Amniotic stem cell (primary cell): ENCODE data around the gene IL13.
"Not testable (repeated sequence)": the region's sequence is repeated elsewhere in the genome, so short reads cannot be mapped to it uniquely, and the experiment has no call there.

Source experiments
- DNase-seq: peaks from one replicate; lab custom pipeline; 2025; lab: John Stamatoyannopoulos, UW

The IL13 gene

GRCh38 chr5:132657676-132658380 lies at the start of gene IL13:
Gene IL13 (plus strand): TSS chr5:132658173. CDS start chr5:132658187, 14 bp downstream.
- no peak for DNase-seq

- DNase-seq: no peak
These were observed 46.0 kb upstream of the IL13 start for GRCh38 chr5:132611965-132612364.

- DNase-seq: no peak
These were observed 45.1 kb upstream of the IL13 start for GRCh38 chr5:132612846-132613245.

- DNase-seq: no peak
These were observed 36.3 kb upstream of the IL13 start for GRCh38 chr5:132621699-132622098.

GRCh38 chr5:132622608-132623007 lies 35.4 kb upstream of the IL13 start:
- DNase-seq: no peak

GRCh38 chr5:132627470-132627869 lies 30.5 kb upstream of the IL13 start:
- no peak for DNase-seq

- no peak for DNase-seq
These were observed 29.2 kb upstream of the IL13 start for GRCh38 chr5:132628814-132629213.

- DNase-seq: no peak
These were observed 28.6 kb upstream of the IL13 start for GRCh38 chr5:132629230-132629944.

- not testable (repeated sequence) for DNase-seq
These were observed 24.4 kb upstream of the IL13 start for GRCh38 chr5:132633587-132633986.

- no peak for DNase-seq
These were observed 22.1 kb upstream of the IL13 start for GRCh38 chr5:132635873-132636272.

GRCh38 chr5:132637241-132637640 lies 20.7 kb upstream of the IL13 start:
- no peak for DNase-seq

- no peak for DNase-seq
These were observed 18.3 kb upstream of the IL13 start for GRCh38 chr5:132639706-132640130.

GRCh38 chr5:132640613-132641012 lies 17.4 kb upstream of the IL13 start:
- no peak for DNase-seq

GRCh38 chr5:132641241-132641723 lies 16.7 kb upstream of the IL13 start:
- no peak for DNase-seq

- DNase-seq: no peak
These were observed 16.1 kb upstream of the IL13 start for GRCh38 chr5:132641841-132642240.

- no peak for DNase-seq
These were observed 13.8 kb upstream of the IL13 start for GRCh38 chr5:132644177-132644576.

- no peak for DNase-seq
These were observed 11.2 kb upstream of the IL13 start for GRCh38 chr5:132646583-132647266.

- DNase-seq: no peak
These were observed 10.5 kb upstream of the IL13 start for GRCh38 chr5:132647473-132647872.

GRCh38 chr5:132648355-132648754 lies 9.6 kb upstream of the IL13 start:
- no peak for DNase-seq

- no peak for DNase-seq
These were observed 6.0 kb upstream of the IL13 start for GRCh38 chr5:132651838-132652469.

GRCh38 chr5:132653716-132654115 lies 4.3 kb upstream of the IL13 start:
- no peak for DNase-seq
